HepG2 (cell line): ENCODE results near the gene CTF1. TPM values are rescaled to one million over a fixed set of nuclear protein-coding genes. Genes with fewer than 3 reads are reported as not detected.

Source experiments
- ADNP ChIP-seq: sonication (generic); formaldehyde crosslinking; IDR thresholded peaks from 2 replicates; pipeline ENCODE4 v1.4.0; 2020; ENCODE audit warnings: missing genetic modification reagents
- AFF4 ChIP-seq: sonication (generic); formaldehyde crosslinking; IDR thresholded peaks from 2 replicates; pipeline ENCODE4 v1.4.0; 2020; ENCODE audit warnings: missing genetic modification reagents
- ARID3A ChIP-seq: IDR thresholded peaks from 2 replicates; pipeline ENCODE4 v1.6.1; 2012; ENCODE audit warnings: low read depth, low read length, improper control_type of control experiment
- ATM ChIP-seq: fragments of 450-650 bp; IDR thresholded peaks from 2 replicates; pipeline ENCODE4 v1.7.1; 2017; ENCODE audit warnings: mild to moderate bottlenecking, borderline replicate concordance
- ATRX ChIP-seq: sonication (generic); formaldehyde crosslinking; IDR thresholded peaks from 2 replicates; pipeline ENCODE4 v1.4.0; 2020; ENCODE audit warnings: missing genetic modification reagents, borderline replicate concordance
- DNMT3B ChIP-seq: conservative IDR thresholded peaks from 2 replicates; pipeline ENCODE4 v1.6.1; 2016; ENCODE audit warnings: missing biosample characterization, control low read depth
- FIP1L1 ChIP-seq: fragments of 200-400 bp; formaldehyde crosslinking; IDR thresholded peaks from 2 replicates; pipeline ENCODE4 v1.6.1; 2018; ENCODE audit warnings: low read depth, mild to moderate bottlenecking, low read length, moderate library complexity, borderline replicate concordance; ENCODE audit not compliant: insufficient read depth
- FOSL2 ChIP-seq: sonication (generic); formaldehyde crosslinking; IDR thresholded peaks from 2 replicates; pipeline ENCODE4 v1.4.0; 2020; ENCODE audit warnings: missing genetic modification reagents
- GPN1 ChIP-seq: sonication (generic); formaldehyde crosslinking; IDR thresholded peaks from 2 replicates; pipeline ENCODE4 v1.5.1; 2020; ENCODE audit warnings: missing genetic modification reagents, borderline replicate concordance
- MTERF4 ChIP-seq: sonication (generic); formaldehyde crosslinking; IDR thresholded peaks from 2 replicates; pipeline ENCODE4 v1.8.0; 2023; ENCODE audit warnings: mild to moderate bottlenecking, missing genetic modification reagents
- NAIF1 ChIP-seq: sonication (generic); formaldehyde crosslinking; IDR thresholded peaks from 2 replicates; pipeline ENCODE4 v1.5.0; 2020; ENCODE audit warnings: mild to moderate bottlenecking, missing genetic modification reagents, borderline replicate concordance
- PAWR ChIP-seq: sonication (generic); formaldehyde crosslinking; IDR thresholded peaks from 2 replicates; pipeline ENCODE4 v1.4.0; 2020; ENCODE audit warnings: missing genetic modification reagents, mild to moderate bottlenecking, borderline replicate concordance
- RFXAP ChIP-seq: sonication (generic); formaldehyde crosslinking; IDR thresholded peaks from 2 replicates; pipeline ENCODE4 v1.4.0; 2020; ENCODE audit warnings: missing genetic modification reagents, borderline replicate concordance
- RNF2 ChIP-seq: fragments of 450-650 bp; conservative IDR thresholded peaks from 2 replicates; pipeline ENCODE4 v1.6.1; 2016; ENCODE audit warnings: low read depth
- SMC3 ChIP-seq: IDR thresholded peaks from 2 replicates; pipeline ENCODE4 v1.6.1; 2011; ENCODE audit warnings: low read length, improper control_type of control experiment
- SMYD3 ChIP-seq: sonication (generic); formaldehyde crosslinking; IDR thresholded peaks from 2 replicates; pipeline ENCODE4 v1.8.1; 2023; ENCODE audit warnings: mild to moderate bottlenecking, missing genetic modification reagents
- TBX2 ChIP-seq: sonication (generic); formaldehyde crosslinking; IDR thresholded peaks from 2 replicates; pipeline ENCODE4 v1.5.0; 2020; ENCODE audit warnings: missing genetic modification reagents, mild to moderate bottlenecking, borderline replicate concordance
- YEATS2 ChIP-seq: sonication (generic); formaldehyde crosslinking; IDR thresholded peaks from 2 replicates; pipeline ENCODE4 v1.4.0; 2020; ENCODE audit warnings: missing genetic modification reagents, borderline replicate concordance
- ZNF12 ChIP-seq: sonication (generic); formaldehyde crosslinking; IDR thresholded peaks from 2 replicates; pipeline ENCODE4 v1.5.0; 2020; ENCODE audit warnings: missing genetic modification reagents
- ZNF205 ChIP-seq: IDR thresholded peaks from 2 replicates; pipeline ENCODE4 v1.6.1; 2018; ENCODE audit warnings: missing biosample characterization, missing genetic modification reagents
- ZNF367 ChIP-seq: sonication (generic); formaldehyde crosslinking; IDR thresholded peaks from 2 replicates; pipeline ENCODE4 v1.4.0; 2020; ENCODE audit warnings: missing genetic modification reagents, borderline replicate concordance
- ZNF644 ChIP-seq: IDR thresholded peaks from 2 replicates; pipeline ENCODE4 v1.6.1; 2016; ENCODE audit warnings: low read depth
- ZNF672 ChIP-seq: sonication (generic); formaldehyde crosslinking; IDR thresholded peaks from 2 replicates; pipeline ENCODE4 v1.8.1; 2022; ENCODE audit warnings: missing genetic modification reagents
- ZNF749 ChIP-seq: sonication (generic); formaldehyde crosslinking; IDR thresholded peaks from 2 replicates; pipeline ENCODE4 v1.8.0; 2022; ENCODE audit warnings: mild to moderate bottlenecking, missing genetic modification reagents, moderate library complexity, borderline replicate concordance
- polyA plus RNA-seq, 8 experiments: library from polyadenylated mRNA; depleted of rRNA in 3 of 8; stranded (reverse) in 7 of 8; unstranded in 1 of 8; fragments of >200 nt; fragmentation: Illumina TruSeq in 4 of 8; extraction: Trizol in 4 of 8; gene quantifications; 2 replicates each; pipeline versions ENCODE4 v1.2.1 to v1.2.3, GENCODE V29; 2011 to 2016; ENCODE audit warnings: low read depth in 4 of 8, missing spikeins in 1 of 8, mixed read lengths in 1 of 8; ENCODE audit not compliant: insufficient read depth in 1 of 8
- total RNA-seq, 5 experiments: library from RNA; depleted of rRNA; stranded (reverse); fragments of >200 nt; fragmentation: Illumina TruSeq; extraction: Trizol; gene quantifications; 2 replicates each; pipeline ENCODE4 v1.2.3, GENCODE V29; 2016; ENCODE audit warnings: low read depth in 1 of 5

Gene CTF1
- total and polyA plus RNA-seq, 2 of the 13 experiments (the other 11 are each of a cell fraction or from before 2014, with no cell fraction given), result 0.13 to 1.8 TPM

GRCh38 chr16:30896889-30897733, 697 bp downstream of the CTF1 start (continued):
- TF ChIP-seq SMC3 (no peak), FOSL2 (CRISPR knock-in tag) (peak; percentile 57; the same call in 1 of the 2 replicates), ZNF12 (CRISPR knock-in tag) (no peak), DNMT3B (CRISPR knock-in tag) (no peak), SMYD3 (CRISPR knock-in tag) (no peak), RNF2 (no peak), ATRX (CRISPR knock-in tag) (no peak), GPN1 (CRISPR knock-in tag) (no peak), NAIF1 (no peak), ATM (no peak), YEATS2 (CRISPR knock-in tag) (peak; percentile 53; the same call in 1 of the 2 replicates), RFXAP (CRISPR knock-in tag) (no peak), TBX2 (CRISPR knock-in tag) (no peak), ZNF749 (CRISPR knock-in tag) (no peak), ZNF205 (no peak), ARID3A (no peak), MTERF4 (no peak; the same call in 1 of the 2 replicates), FIP1L1 (no peak), ZNF672 (CRISPR knock-in tag) (no peak), AFF4 (CRISPR knock-in tag) (no peak), ZNF367 (CRISPR knock-in tag) (no peak), PAWR (no peak), ZNF644 (CRISPR knock-in tag) (no peak), ADNP (CRISPR knock-in tag) (peak; percentile 92)
